ENCODE results near the gene PPP1R9B.

PPP1R9B gene

DNA sequence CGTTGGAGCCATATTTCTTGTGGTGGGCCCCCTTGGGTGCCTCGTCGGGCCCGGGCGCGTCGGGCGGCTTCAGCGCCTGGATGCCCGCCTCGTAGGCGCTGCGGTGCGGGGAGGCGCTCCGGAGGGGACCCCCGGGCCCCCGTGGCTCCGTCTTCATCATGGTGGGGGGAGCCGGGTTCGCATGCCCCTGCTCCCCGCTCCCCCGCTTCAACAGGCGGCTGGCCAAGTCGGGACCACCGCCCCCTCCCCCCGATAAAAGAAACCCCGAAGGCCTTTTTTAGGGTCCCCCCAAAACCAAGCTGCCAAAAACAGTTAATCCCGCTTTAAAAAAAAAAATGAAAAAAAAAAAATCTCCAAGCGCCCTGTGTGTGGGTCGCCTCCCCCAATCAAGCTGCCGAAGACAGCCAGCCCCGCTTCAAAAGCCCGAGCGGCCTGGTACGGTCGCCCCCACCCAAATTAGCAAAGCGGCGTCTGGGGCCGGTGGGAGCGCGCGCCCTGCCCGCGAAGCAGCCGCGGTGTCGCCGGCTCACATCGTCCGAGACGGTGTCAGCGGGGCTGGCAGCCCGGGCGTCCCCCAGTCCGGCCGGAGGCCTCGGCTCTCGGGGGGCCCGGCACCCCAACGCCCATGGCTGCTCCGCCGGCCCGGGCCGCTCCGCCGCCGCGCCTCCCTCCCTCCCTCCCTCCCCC, at the start of gene PPP1R9B:
PPP1R9B (minus strand) TSS at position 324 of the 687 bp plus-strand sequence; CDS start at position 160, 164 bp downstream.
- H3K9me3 ChIP-seq, result no peaks in the 10 kb centered on the region
- peaks cover 16% of the 10 kb centered on the region for H3K4me1 ChIP-seq
- H3K36me3 ChIP-seq (replicated peaks), result no peaks in the 10 kb centered on the region; the same call in 1 of the 2 replicates
- DNase-seq (ENCODE audit: low spot score in 2 of 2), result peak in 1 of 2 experiments; percentile 33
- H3K27me3 ChIP-seq (ENCODE audit: low read depth), result no peaks in the 10 kb centered on the region
- in situ Hi-C loops (cut with MboI; ENCODE audit: low sequenced_read_pairs), result no loop called here
- H3K4me3 ChIP-seq, result peak within 1 kb of the TSS; percentile 59

GRCh38 chr17:50199803-50200456, 49.5 kb upstream of the PPP1R9B start:
- in situ Hi-C loops (cut with MboI; ENCODE audit: low sequenced_read_pairs), result no loop called here
- DNase-seq (ENCODE audit: low spot score in 2 of 2), result peak; percentile 87 to 97
- Histone ChIP-seq H3K4me3 (peak overlapping the region; percentile 33), H3K27me3 (ENCODE audit: low read depth) (peaks cover 34% of the 10 kb centered on the region), H3K4me1 (peaks cover 4% of the 10 kb centered on the region), H3K36me3 (replicated peaks) (no peaks in the 10 kb centered on the region), H3K9me3 (no peaks in the 10 kb centered on the region)

GRCh38 chr17:50199211-50199802, 48.8 kb upstream of the PPP1R9B start:
- in situ Hi-C loops (cut with MboI; ENCODE audit: low sequenced_read_pairs), result no loop called here
- Histone ChIP-seq H3K4me3 (peak overlapping the region; percentile 33), H3K27me3 (ENCODE audit: low read depth) (peaks cover 28% of the 10 kb centered on the region), H3K4me1 (peaks cover 4% of the 10 kb centered on the region), H3K9me3 (no peaks in the 10 kb centered on the region), H3K36me3 (replicated peaks) (no peaks in the 10 kb centered on the region)
- no peak for DNase-seq (ENCODE audit: low spot score in 2 of 2)

- Histone ChIP-seq H3K4me1 (peaks cover 4% of the 10 kb centered on the region), H3K9me3 (no peaks in the 10 kb centered on the region), H3K4me3 (no peak overlapping the region), H3K36me3 (replicated peaks) (no peaks in the 10 kb centered on the region), H3K27me3 (ENCODE audit: low read depth) (peaks cover 23% of the 10 kb centered on the region)
- in situ Hi-C loops (cut with MboI; ENCODE audit: low sequenced_read_pairs), result no loop called here
- DNase-seq (ENCODE audit: low spot score in 2 of 2), result peak in 1 of 2 experiments; percentile 74
These were observed 47.7 kb upstream of the PPP1R9B start for GRCh38 chr17:50198026-50198669.

DNA sequence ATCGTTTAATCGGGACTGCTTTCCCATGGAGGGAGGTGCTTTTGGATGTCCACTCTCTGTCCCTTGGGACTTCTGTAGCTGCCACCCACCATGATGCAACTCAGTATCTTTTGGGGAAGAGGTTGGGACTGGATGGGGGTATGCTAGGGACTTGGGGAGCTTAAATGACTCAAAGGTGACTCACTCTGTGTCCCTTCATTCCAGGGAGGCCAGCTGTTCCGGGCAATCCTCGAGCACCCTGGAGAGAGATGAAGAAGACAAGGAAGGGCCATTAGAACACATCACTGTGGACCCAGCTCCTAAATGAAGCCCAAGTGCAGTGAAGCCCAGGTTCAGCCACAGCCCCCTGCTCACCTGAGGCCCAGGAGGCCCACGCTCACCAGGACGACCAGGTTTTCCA, 46.3 kb upstream of the PPP1R9B start:
- H3K4me3 ChIP-seq, result no peak overlapping the region
- peaks cover 11% of the 10 kb centered on the region for H3K27me3 ChIP-seq (ENCODE audit: low read depth)
- in situ Hi-C loops (cut with MboI; ENCODE audit: low sequenced_read_pairs), result no loop called here
- H3K36me3 ChIP-seq (replicated peaks), result no peaks in the 10 kb centered on the region
- no peaks in the 10 kb centered on the region for H3K9me3 ChIP-seq
- H3K4me1 ChIP-seq, result peaks cover 4% of the 10 kb centered on the region
- no peak for DNase-seq (ENCODE audit: low spot score in 2 of 2)

- H3K9me3 ChIP-seq, result no peaks in the 10 kb centered on the region
- no peak overlapping the region for H3K4me3 ChIP-seq
- in situ Hi-C loops (cut with MboI; ENCODE audit: low sequenced_read_pairs), result no loop called here
- peaks cover 3% of the 10 kb centered on the region for H3K27me3 ChIP-seq (ENCODE audit: low read depth)
- H3K36me3 ChIP-seq (replicated peaks), result no peaks in the 10 kb centered on the region
- no peak for DNase-seq (ENCODE audit: low spot score in 2 of 2)
- peaks cover 2% of the 10 kb centered on the region for H3K4me1 ChIP-seq
These were observed 45.6 kb upstream of the PPP1R9B start for GRCh38 chr17:50196036-50196435.

GRCh38 chr17:50194934-50195865, 44.7 kb upstream of the PPP1R9B start:
- Histone ChIP-seq H3K36me3 (replicated peaks) (no peaks in the 10 kb centered on the region), H3K4me1 (no peaks in the 10 kb centered on the region; the same call in 1 of the 2 replicates), H3K4me3 (no peak overlapping the region), H3K9me3 (no peaks in the 10 kb centered on the region), H3K27me3 (ENCODE audit: low read depth) (no peaks in the 10 kb centered on the region)
- in situ Hi-C loops (cut with MboI; ENCODE audit: low sequenced_read_pairs), result no loop called here
- DNase-seq (ENCODE audit: low spot score in 2 of 2), result no peak

- Histone ChIP-seq H3K4me1 (no peaks in the 10 kb centered on the region), H3K9me3 (no peaks in the 10 kb centered on the region), H3K27me3 (ENCODE audit: low read depth) (no peaks in the 10 kb centered on the region), H3K4me3 (no peak overlapping the region), H3K36me3 (replicated peaks) (no peaks in the 10 kb centered on the region)
- in situ Hi-C loops (cut with MboI; ENCODE audit: low sequenced_read_pairs), result no loop called here
- no peak for DNase-seq (ENCODE audit: low spot score in 2 of 2)
These were observed 43.9 kb upstream of the PPP1R9B start for GRCh38 chr17:50194140-50194933.

GRCh38 chr17:50192618-50193291, 42.3 kb upstream of the PPP1R9B start:
- Histone ChIP-seq H3K9me3 (no peaks in the 10 kb centered on the region), H3K36me3 (replicated peaks) (no peaks in the 10 kb centered on the region), H3K4me3 (no peak overlapping the region), H3K27me3 (ENCODE audit: low read depth) (no peaks in the 10 kb centered on the region), H3K4me1 (no peaks in the 10 kb centered on the region)
- in situ Hi-C loops (cut with MboI; ENCODE audit: low sequenced_read_pairs), result no loop called here
- no peak for DNase-seq (ENCODE audit: low spot score in 2 of 2)

DNA sequence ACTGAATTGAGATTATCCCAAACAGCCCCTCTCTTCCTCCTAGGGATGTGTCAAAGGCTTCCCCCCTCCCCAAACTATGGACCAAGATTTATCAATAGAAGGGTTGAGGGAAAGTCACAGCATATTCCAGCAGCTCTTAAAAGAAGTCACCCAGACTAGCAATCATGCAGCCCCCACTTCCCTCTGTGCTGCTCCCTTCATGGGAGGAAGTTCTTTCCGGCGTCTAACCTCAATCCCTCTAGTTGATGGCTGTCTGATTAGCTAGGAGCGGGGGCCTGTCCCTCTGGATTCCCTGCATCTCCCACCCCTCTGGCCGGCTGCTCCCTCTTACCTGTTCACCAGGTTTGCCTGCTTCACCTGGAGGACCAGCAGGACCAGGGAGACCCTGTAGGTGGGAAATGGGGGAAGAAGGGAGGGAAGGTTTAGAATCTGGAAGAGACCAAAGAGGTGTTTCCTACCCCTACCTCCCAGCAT, 41.7 kb upstream of the PPP1R9B start:
- Histone ChIP-seq H3K4me3 (no peak overlapping the region), H3K36me3 (replicated peaks) (no peaks in the 10 kb centered on the region), H3K27me3 (ENCODE audit: low read depth) (no peaks in the 10 kb centered on the region), H3K4me1 (no peaks in the 10 kb centered on the region), H3K9me3 (no peaks in the 10 kb centered on the region)
- DNase-seq (ENCODE audit: low spot score in 2 of 2), result no peak
- in situ Hi-C loops (cut with MboI; ENCODE audit: low sequenced_read_pairs), result no loop called here

- H3K4me1 ChIP-seq, result no peaks in the 10 kb centered on the region
- H3K27me3 ChIP-seq (ENCODE audit: low read depth), result no peaks in the 10 kb centered on the region
- DNase-seq (ENCODE audit: low spot score in 2 of 2), result no peak
- no peak overlapping the region for H3K4me3 ChIP-seq
- H3K9me3 ChIP-seq, result no peaks in the 10 kb centered on the region
- in situ Hi-C loops (cut with MboI; ENCODE audit: low sequenced_read_pairs), result no loop called here
- H3K36me3 ChIP-seq (replicated peaks), result no peaks in the 10 kb centered on the region
These were observed 41.1 kb upstream of the PPP1R9B start for GRCh38 chr17:50191359-50192143.

Data from HAP-1 (cell line).